WTC11 (cell line): Measurements from ENCODE around the gene CNTNAP2.

ENCODE experiments used
- CREB1 ChIP-seq: sonication (generic); formaldehyde crosslinking; IDR thresholded peaks from 2 replicates; pipeline ENCODE4 v1.8.0; 2023; ENCODE audit warnings: mild to moderate bottlenecking, missing genetic modification reagents
- E2F1 ChIP-seq: sonication (generic); formaldehyde crosslinking; IDR thresholded peaks from 2 replicates; pipeline ENCODE4 v1.8.0; 2022; ENCODE audit warnings: mild to moderate bottlenecking, missing genetic modification reagents
- TF ChIP-seq, protein P1 (sequence below): fragments of 200-600 bp; IDR thresholded peaks from 2 replicates; pipeline ENCODE4 v1.8.0; 2022; ENCODE audit warnings: antibody characterized with exemption

GRCh38 chr7:146345251-146345650, 228.7 kb downstream of the CNTNAP2 start:
- TF ChIP-seq E2F1 (CRISPR knock-in tag), result no peak
- TF ChIP-seq, protein P1, sequence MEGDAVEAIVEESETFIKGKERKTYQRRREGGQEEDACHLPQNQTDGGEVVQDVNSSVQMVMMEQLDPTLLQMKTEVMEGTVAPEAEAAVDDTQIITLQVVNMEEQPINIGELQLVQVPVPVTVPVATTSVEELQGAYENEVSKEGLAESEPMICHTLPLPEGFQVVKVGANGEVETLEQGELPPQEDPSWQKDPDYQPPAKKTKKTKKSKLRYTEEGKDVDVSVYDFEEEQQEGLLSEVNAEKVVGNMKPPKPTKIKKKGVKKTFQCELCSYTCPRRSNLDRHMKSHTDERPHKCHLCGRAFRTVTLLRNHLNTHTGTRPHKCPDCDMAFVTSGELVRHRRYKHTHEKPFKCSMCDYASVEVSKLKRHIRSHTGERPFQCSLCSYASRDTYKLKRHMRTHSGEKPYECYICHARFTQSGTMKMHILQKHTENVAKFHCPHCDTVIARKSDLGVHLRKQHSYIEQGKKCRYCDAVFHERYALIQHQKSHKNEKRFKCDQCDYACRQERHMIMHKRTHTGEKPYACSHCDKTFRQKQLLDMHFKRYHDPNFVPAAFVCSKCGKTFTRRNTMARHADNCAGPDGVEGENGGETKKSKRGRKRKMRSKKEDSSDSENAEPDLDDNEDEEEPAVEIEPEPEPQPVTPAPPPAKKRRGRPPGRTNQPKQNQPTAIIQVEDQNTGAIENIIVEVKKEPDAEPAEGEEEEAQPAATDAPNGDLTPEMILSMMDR, result no peak
- TF ChIP-seq CREB1 (CRISPR knock-in tag), result no peak
